HG03039 (cell line): ENCODE measurements around the gene PKN1.
"Not testable (repeated sequence)": the region's sequence is repeated elsewhere in the genome, so short reads cannot be mapped to it uniquely, and the experiment has no call there.

Source experiments
- ATAC-seq: cut with Tn5 transposase; IDR thresholded peaks from one replicate; pipeline ENCODE4 v1.9.1; 2021; ENCODE audit warnings: mild to moderate bottlenecking, moderate library complexity; ENCODE audit not compliant: unreplicated experiment

PKN1 gene

GRCh38 chr19:14432791-14433553 is at the start of gene PKN1:
TSS of gene PKN1 (plus strand) at chr19:14433306. CDS start at chr19:14433522, 216 bp downstream.
- ATAC-seq: no peak

- peak; percentile 31 for ATAC-seq
Observed at GRCh38 chr19:14383661-14384555, 49.2 kb upstream of the PKN1 start.

GRCh38 chr19:14385492-14385891 is 47.6 kb upstream of the PKN1 start:
- no peak for ATAC-seq

GRCh38 chr19:14390548-14390947 is 42.6 kb upstream of the PKN1 start:
- no peak for ATAC-seq

GRCh38 chr19:14391156-14391821 is 41.8 kb upstream of the PKN1 start:
- ATAC-seq: no peak

GRCh38 chr19:14393329-14393728 is 39.8 kb upstream of the PKN1 start:
- ATAC-seq: no peak

GRCh38 chr19:14394167-14394566 is 38.9 kb upstream of the PKN1 start:
- no peak for ATAC-seq

GRCh38 chr19:14395262-14395661 is 37.8 kb upstream of the PKN1 start:
- ATAC-seq: no peak

- ATAC-seq: no peak
Observed at GRCh38 chr19:14395710-14396336, 37.3 kb upstream of the PKN1 start.

- ATAC-seq: not testable (repeated sequence)
Observed at GRCh38 chr19:14396730-14397129, 36.4 kb upstream of the PKN1 start.

- not testable (repeated sequence) for ATAC-seq
Observed at GRCh38 chr19:14397168-14397567, 35.9 kb upstream of the PKN1 start.

- ATAC-seq: no peak
Observed at GRCh38 chr19:14400951-14401431, 32.1 kb upstream of the PKN1 start.

GRCh38 chr19:14401468-14402195 is 31.5 kb upstream of the PKN1 start:
- no peak for ATAC-seq

- ATAC-seq: no peak
Observed at GRCh38 chr19:14402332-14403144, 30.6 kb upstream of the PKN1 start.

GRCh38 chr19:14403145-14403930 is 29.8 kb upstream of the PKN1 start:
- not testable (repeated sequence) for ATAC-seq

GRCh38 chr19:14404312-14404711 is 28.8 kb upstream of the PKN1 start:
- ATAC-seq: no peak

- ATAC-seq: no peak
Observed at GRCh38 chr19:14405380-14405757, 27.7 kb upstream of the PKN1 start.
